Chondrocyte (in vitro differentiated cells): ENCODE data around the gene C13orf46. TPM values are rescaled to one million over a fixed set of nuclear protein-coding genes. Genes with fewer than 3 reads are reported as not detected.

ENCODE experiments used
- DNase-seq: peaks from one replicate; pipeline ENCODE4 v3.0.0; 2021; ENCODE audit warnings: mixed read lengths, low spot score
- H3K27ac Mint-ChIP-seq: one replicate; pipeline ENCODE4 v1.8.0; 2021; ENCODE audit warnings: mild to moderate bottlenecking, moderate library complexity, mixed read lengths; ENCODE audit not compliant: unreplicated experiment
- H3K27me3 Mint-ChIP-seq: 2 replicates; pipeline ENCODE4 v1.8.0; 2021; ENCODE audit warnings: low read depth, mixed read lengths
- H3K36me3 Mint-ChIP-seq: 2 replicates; pipeline ENCODE4 v1.8.0; 2021; ENCODE audit warnings: low read depth, mixed read lengths
- H3K4me1 Mint-ChIP-seq: 2 replicates; pipeline ENCODE4 v1.8.0; 2021; ENCODE audit warnings: low read depth, mild to moderate bottlenecking, mixed read lengths
- H3K4me3 Mint-ChIP-seq: one replicate; pipeline ENCODE4 v1.8.0; 2021; ENCODE audit warnings: mild to moderate bottlenecking, moderate library complexity, mixed read lengths; ENCODE audit not compliant: unreplicated experiment
- H3K9me3 Mint-ChIP-seq: 2 replicates; pipeline ENCODE4 v1.8.0; 2021; ENCODE audit warnings: low read depth, mixed read lengths
- total RNA-seq: library from RNA; stranded (reverse); gene quantifications from 3 replicates; pipeline ENCODE4 v1.2.1, GENCODE V29; 2021
- TF ChIP-seq, protein P1 (sequence below): fragments of 200-600 bp; sonication (generic); IDR thresholded peaks from 2 replicates; pipeline ENCODE4 v1.5.0; 2021; ENCODE audit warnings: antibody characterized with exemption, mild to moderate bottlenecking, moderate library complexity

Gene C13orf46
- total RNA-seq, 1 donor from 2014 or later: 2.2 TPM

DNA sequence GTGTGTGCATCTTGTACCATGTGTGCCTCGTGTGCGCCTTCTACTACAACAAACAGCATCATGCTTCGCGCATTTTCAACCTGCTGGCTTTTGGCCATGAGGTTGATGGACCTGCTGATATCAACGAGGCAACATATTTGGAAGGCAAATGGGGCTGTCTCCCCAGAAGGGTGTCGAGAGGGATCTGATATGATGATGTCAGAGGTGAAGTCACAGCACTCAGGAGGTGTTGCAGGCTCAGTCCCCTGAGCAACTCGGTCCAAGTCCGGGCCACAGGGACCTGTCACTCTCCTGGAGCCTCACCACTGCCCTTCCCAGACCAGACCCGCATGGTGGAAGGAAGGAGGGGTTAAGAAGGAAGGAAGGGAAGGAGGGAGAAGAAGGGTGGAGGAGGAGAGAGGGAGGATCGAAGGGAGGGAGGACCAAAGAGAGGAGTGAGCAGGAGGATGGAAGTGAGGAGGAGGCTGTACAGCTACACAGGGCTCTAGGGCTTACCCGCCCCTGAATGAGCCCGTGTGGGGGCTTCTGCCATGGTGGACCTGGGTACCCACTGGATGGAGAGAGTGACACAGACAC is 6.7 kb upstream of the C13orf46 start:
- DNase-seq: peak; percentile 43
- Mint-ChIP-seq H3K4me1 (peaks cover 30% of the 10 kb centered on the region), H3K27me3 (no peaks in the 10 kb centered on the region), H3K27ac (peak overlapping the region; percentile 32), H3K4me3 (no peak overlapping the region), H3K36me3 (peaks cover 25% of the 10 kb centered on the region), H3K9me3 (no peaks in the 10 kb centered on the region)
- TF ChIP-seq, protein P1, sequence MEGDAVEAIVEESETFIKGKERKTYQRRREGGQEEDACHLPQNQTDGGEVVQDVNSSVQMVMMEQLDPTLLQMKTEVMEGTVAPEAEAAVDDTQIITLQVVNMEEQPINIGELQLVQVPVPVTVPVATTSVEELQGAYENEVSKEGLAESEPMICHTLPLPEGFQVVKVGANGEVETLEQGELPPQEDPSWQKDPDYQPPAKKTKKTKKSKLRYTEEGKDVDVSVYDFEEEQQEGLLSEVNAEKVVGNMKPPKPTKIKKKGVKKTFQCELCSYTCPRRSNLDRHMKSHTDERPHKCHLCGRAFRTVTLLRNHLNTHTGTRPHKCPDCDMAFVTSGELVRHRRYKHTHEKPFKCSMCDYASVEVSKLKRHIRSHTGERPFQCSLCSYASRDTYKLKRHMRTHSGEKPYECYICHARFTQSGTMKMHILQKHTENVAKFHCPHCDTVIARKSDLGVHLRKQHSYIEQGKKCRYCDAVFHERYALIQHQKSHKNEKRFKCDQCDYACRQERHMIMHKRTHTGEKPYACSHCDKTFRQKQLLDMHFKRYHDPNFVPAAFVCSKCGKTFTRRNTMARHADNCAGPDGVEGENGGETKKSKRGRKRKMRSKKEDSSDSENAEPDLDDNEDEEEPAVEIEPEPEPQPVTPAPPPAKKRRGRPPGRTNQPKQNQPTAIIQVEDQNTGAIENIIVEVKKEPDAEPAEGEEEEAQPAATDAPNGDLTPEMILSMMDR: no peak

DNA sequence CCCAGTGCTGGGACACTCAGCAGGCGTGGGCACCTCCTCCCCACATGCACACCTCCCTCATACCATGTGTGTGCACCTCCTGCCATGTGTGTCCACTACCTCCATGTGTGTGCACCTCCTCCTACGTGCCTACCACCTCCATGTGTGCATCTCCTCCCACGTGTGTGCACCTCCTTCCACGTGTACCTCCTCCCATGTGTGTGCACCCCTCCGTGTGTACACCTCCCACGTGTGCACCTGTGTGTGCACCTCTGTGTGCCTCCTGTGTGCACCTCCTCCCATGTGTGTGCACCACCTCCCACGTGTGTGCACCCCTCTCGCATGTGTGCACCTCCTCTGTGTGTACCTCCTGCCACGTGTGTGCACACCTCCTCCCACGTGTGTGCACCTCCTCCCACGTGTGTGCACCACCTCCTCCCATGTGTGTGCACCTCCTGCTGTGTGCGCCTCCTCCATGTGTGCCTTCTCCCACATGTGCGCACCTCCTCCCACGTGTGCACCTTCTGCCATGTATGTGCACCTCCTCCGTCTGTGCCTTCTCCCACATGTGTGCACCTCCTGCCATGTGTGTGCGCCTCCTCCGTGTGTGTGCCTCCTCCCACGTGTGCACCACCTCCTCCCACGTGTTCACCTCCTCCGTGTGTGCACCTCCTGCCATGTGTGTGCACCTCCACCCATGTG is 6.1 kb upstream of the C13orf46 start:
- TF ChIP-seq, protein P1: no peak
- H3K27me3 Mint-ChIP-seq: no peaks in the 10 kb centered on the region
- peak; percentile 57 for DNase-seq
- no peak overlapping the region for H3K27ac Mint-ChIP-seq
- no peaks in the 10 kb centered on the region for H3K9me3 Mint-ChIP-seq
- H3K4me3 Mint-ChIP-seq: no peak overlapping the region
- peaks cover 25% of the 10 kb centered on the region for H3K36me3 Mint-ChIP-seq
- H3K4me1 Mint-ChIP-seq: peaks cover 30% of the 10 kb centered on the region

DNA sequence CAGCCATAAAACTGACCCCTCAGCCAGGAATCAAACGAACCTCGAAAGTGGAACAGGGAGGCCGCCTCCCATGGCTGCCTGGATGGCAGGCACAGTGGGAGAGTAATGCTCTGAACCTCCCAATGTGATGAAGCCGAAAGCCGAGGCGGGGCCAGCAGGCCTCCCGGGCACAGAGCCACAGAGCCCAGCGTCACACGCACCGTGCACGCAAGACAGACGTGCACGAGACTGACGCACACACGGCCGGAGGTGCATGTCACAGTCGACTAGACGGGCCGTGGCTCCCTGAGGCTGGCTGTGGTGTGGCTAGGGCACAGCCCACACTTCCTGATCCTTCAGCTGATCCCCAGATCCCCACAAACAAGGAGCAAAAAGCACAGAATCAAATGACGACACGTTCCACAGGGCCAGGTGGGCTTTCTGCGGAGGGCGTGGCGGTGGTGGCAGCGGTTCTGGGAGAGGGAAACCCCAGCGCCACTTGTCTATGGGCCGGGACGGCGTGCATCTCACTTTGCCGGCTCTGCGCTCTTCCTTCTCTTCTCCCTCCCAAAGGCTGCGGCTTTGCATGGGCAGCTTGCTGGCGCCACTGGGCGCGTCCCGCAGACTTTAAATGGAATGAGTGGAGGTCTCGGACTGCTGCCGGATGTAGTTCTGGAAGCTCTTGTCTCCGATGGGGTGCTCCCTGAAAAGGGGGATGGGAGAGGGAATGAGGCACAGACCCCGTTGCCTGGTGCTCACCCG is 5.0 kb upstream of the C13orf46 start:
- peak; percentile 88 for DNase-seq
- Mint-ChIP-seq H3K4me1 (peaks cover 30% of the 10 kb centered on the region), H3K4me3 (no peak overlapping the region), H3K27ac (no peak overlapping the region), H3K36me3 (peaks cover 23% of the 10 kb centered on the region), H3K9me3 (no peaks in the 10 kb centered on the region), H3K27me3 (no peaks in the 10 kb centered on the region)
- TF ChIP-seq, protein P1: no peak

DNA sequence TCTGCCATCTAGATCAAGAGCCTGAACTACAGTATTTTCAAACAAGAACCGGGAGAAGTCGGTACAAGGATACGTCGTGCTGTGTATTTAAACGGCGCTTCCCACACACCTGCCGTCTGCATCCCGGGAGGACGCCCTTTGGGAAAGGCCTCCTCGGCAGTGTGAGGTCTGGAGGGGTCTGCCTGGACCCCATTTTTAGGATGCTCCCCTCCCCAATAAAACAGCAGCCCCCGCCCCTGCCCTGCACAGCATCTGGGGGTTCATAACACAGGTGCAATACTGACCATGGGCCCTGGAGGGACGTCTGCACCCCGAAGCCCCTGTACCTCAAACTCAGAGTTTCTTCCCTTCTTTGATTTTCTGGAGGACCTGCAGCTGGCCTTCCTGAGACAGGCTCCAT is 4.1 kb upstream of the C13orf46 start:
- H3K4me3 Mint-ChIP-seq: no peak overlapping the region
- TF ChIP-seq, protein P1: no peak
- no peak overlapping the region for H3K27ac Mint-ChIP-seq
- no peaks in the 10 kb centered on the region for H3K9me3 Mint-ChIP-seq
- peaks cover 30% of the 10 kb centered on the region for H3K4me1 Mint-ChIP-seq
- DNase-seq: peak; percentile 75
- H3K36me3 Mint-ChIP-seq: peaks cover 23% of the 10 kb centered on the region
- H3K27me3 Mint-ChIP-seq: no peaks in the 10 kb centered on the region
